ENCODE measurements around the gene GMPPA.

Gene GMPPA

DNA sequence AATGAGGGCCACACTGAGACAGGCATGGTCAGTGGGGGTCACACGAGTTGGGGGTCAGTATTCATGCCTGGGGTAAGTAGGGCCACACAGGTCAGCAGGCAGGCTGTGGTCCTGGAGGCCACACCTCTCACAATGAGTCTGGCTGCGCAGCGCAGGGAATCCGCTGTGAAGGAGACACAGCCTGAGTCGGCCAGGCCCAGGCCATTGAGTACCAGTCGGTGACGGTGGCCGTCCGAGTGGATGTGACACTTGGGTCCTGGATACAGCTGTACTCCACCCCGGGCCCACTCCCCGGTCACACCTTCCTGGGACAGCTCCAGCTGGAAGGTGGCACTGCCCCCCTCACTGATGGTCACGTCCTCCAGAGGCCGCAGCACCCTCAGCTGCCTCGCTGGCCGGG is 55.7 kb downstream of the GMPPA start:
- no peak for DNase-seq
- Mint-ChIP-seq H3K27me3 (peaks cover 63% of the 10 kb centered on the region), H3K4me3 (no peak overlapping the region), H3K36me3 (no peaks in the 10 kb centered on the region), H3K27ac (no peak overlapping the region), H3K9me3 (no peaks in the 10 kb centered on the region), H3K4me1 (peaks cover 10% of the 10 kb centered on the region)
- CTCF ChIA-PET, result interaction anchor here (4.1 kb wide), 1 partner anchor 11 kb away, joined by 23 read pairs; the partner anchor contains the start of genes CHPF and TMEM198

DNA sequence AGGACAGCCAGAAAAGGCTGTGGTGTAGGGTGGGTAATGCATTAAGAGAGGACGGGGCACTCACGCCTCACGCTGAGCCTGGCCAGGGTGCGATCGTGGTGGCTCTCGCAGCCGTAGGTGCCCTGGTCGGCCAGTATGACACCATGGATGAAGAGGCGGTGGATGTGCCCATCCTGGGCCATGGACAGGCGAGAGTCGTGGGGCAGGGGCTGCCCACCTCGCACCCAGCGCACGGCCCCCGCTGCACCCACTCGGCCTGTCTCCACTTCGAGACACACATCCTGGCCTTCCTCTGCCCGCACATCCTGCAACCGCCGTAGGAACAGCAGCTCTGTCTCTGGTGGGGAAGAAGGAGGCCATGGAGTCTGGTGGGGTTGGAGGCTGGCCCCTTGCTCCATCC is 57.3 kb downstream of the GMPPA start:
- Mint-ChIP-seq H3K27ac (no peak overlapping the region), H3K9me3 (no peaks in the 10 kb centered on the region), H3K36me3 (no peaks in the 10 kb centered on the region), H3K27me3 (peaks cover 52% of the 10 kb centered on the region), H3K4me3 (no peak overlapping the region), H3K4me1 (peaks cover 10% of the 10 kb centered on the region)
- CTCF ChIA-PET, result interaction anchor here (1.1 to 2.0 kb wide), 2 partner anchors 17 to 60 kb away, joined by 3 to 5 read pairs; partner anchors contain the start of gene INHA
- DNase-seq, result no peak

DNA sequence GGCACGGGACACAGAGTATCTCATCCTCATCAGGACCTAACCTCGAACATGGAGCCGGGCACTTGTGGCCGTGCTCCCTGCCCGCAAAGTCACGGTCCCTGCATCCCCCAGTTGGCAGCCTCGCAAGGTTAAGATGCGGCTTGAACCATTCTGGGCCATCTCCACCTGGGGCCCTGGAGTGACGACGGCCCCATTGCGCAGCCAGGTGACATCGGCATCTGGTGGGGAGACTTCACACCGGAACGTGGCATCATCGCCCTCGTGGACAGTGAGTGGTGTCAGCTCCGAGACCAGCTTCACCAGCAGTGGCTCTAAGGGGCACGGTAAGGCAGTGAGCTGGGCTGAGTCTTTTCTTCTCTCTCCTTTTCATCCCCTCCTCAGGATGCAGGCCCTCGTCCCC is 57.7 kb downstream of the GMPPA start:
- no peaks in the 10 kb centered on the region for H3K9me3 Mint-ChIP-seq
- no peak for DNase-seq
- peaks cover 47% of the 10 kb centered on the region for H3K27me3 Mint-ChIP-seq
- no peak overlapping the region for H3K27ac Mint-ChIP-seq
- CTCF ChIA-PET, result interaction anchor here (2.0 kb wide), 1 partner anchor 61 kb away, joined by 5 read pairs; a partner anchor contains a TSS
- H3K4me3 Mint-ChIP-seq, result no peak overlapping the region
- H3K36me3 Mint-ChIP-seq, result no peaks in the 10 kb centered on the region
- peaks cover 10% of the 10 kb centered on the region for H3K4me1 Mint-ChIP-seq

Measured in activated naive CD4-positive, alpha-beta T cell treated with anti-CD3 and anti-CD28 coated beads, Interleukin-2, amount 10 ng/mL, durations not matched to agents 7 days and 5 days (primary cell).